Kidney glomerular epithelial cell (primary cell): ENCODE data around the gene SLU7.
"Not testable (repeated sequence)": the region's sequence is repeated elsewhere in the genome, so short reads cannot be mapped to it uniquely, and the experiment has no call there.

Source experiments
- DNase-seq: peaks from one replicate; lab custom pipeline; 2025; lab: John Stamatoyannopoulos, UW

SLU7 gene

GRCh38 chr5:160450164-160450932 lies 31.5 kb upstream of the SLU7 start:
- no peak for DNase-seq

- DNase-seq: no peak
Measured at GRCh38 chr5:160449458-160449857, 30.6 kb upstream of the SLU7 start.

GRCh38 chr5:160448886-160449285 lies 30.0 kb upstream of the SLU7 start:
- DNase-seq: no peak

DNA sequence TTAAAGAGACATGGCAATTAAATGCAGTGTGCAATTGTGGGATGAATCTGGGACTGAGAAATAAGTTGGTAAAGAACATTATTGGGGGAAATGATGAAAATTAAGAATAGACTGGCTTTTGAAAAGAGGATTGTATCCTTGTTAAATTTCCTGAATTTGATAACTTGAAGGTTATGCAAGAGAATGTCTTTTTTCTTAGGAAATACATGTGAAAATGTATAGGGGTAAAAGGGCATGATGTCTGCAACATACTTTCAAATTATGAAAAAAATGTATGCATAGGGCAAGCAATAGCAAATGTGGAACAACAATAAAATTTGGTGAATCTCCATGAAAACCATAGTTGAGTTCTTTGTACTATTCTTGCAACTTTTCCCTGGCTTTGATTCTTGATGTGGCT lies 26.9 kb upstream of the SLU7 start:
- DNase-seq: no peak

DNA sequence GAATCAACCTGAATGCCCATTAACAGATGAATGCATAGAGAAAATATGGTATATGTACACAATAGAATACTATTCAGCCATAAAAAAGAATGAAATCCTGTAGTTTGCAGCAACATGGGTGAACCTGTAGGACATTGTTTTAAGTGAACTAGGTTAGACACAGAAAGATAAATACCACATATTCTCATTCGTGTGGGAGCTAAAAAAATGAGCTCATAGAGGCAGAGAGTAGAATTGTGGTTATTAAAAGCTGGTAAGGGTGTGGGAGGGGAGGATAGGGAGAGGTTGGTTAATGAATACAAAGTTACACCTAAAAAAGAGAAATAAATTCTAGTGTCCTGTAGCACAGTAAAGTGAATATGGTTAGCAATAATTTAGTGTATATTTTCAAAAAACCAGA lies 26.3 kb upstream of the SLU7 start:
- no peak for DNase-seq

DNA sequence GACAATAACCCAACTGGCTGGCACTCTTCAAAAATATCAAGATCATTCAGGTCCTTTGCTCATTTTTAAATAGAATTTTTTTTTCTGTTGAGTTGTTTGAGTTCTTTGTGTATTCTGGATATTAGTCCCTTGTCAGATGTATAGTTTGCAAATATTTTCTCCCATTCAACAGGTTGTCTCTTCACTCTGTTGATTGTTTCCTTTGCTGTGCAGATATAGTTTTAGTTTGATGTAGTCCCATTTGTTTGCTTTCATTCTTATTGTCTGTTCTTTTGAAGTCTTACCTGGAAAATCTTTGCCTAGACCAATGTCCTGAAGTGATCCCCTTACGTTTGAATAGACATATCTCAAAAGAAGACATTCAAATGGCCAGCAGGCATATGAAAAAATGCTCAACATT lies 25.5 kb upstream of the SLU7 start:
- no peak for DNase-seq

- DNase-seq: no peak
Measured at GRCh38 chr5:160442824-160443431, 24.0 kb upstream of the SLU7 start.

DNA sequence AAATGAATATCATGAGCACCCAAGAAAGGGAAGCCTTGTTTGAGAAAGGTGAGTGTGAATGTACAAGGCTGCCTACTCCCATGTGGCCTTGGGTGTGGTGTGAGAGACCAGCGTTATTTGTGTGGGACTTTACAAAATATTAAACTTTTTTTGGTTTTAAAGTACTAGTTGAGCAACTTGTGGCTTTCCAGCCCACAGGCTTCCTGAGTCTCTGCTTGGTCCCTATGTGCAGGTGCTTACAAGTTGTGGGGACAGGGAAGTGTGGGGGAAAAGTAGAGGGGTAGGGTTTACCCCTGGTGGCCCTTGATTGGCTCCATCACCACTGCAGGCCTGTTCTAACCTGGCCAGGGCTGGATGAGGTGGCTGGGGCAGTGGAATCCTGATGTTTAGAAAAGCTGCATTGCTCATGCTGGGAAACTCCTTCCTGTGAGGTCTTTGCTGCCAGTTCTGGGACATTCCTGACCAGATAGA lies 22.5 kb upstream of the SLU7 start:
- no peak for DNase-seq

DNA sequence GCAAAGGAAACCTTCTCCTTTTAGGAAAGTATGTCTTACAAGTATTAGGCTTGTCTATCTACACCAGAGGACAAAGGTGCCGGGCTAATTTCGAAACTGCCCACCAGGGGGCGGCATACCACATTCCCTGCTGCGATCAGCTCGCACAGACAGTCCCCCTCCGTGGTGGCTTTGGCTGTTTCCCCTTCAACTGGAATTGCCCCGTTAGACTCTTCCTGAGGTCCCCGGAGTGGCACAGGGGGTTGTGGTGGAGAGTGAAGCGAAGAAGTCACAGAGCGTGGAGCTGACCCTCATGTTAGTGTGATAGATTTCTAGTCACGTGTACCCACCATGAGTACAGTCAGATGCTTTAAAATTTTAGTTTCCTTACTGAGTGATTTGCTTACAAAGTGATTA lies 20.3 kb upstream of the SLU7 start:
- peak; percentile 75 for DNase-seq

- DNase-seq: peak; percentile 55
Measured at GRCh38 chr5:160438316-160439204, 19.7 kb upstream of the SLU7 start.

DNA sequence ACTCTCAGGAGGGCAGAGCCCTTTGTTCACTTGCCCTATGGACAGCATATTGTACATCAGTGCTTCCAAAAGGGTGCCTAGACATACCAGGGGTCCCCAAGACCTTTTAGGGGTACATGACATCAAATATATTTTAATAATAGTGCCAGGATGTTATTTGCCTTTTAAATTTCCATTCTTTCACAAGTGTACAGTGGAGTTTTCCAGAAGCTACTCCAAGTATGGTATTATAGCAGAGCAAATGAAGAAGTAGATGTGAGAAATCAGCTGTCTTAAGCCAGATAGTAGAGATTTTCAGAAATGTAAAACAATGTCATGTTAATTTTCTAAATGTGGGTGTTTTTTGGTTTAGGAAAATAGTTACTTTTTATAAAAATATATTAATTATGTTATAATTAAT lies 18.4 kb upstream of the SLU7 start:
- no peak for DNase-seq

GRCh38 chr5:160436661-160437060 lies 17.8 kb upstream of the SLU7 start:
- not testable (repeated sequence) for DNase-seq

DNA sequence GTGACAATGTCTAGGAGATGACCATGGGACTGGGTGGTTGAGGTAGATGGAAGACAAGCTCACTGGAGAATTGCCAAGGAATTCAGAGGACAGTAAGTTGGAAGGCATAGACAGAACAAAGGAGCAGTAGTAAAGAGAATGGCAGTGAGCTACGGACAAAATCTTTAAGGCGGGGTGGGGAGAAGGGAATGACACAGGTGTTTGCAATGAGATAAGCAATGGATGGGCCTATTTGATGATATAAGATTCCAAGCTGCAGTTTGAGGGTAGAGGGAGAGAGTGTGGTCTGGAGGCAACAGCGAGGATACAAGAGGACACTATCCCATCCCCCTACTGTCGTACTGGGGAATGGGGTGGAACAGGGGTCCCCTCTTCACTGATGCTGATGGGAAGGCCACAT lies 17.1 kb upstream of the SLU7 start:
- DNase-seq: no peak

DNA sequence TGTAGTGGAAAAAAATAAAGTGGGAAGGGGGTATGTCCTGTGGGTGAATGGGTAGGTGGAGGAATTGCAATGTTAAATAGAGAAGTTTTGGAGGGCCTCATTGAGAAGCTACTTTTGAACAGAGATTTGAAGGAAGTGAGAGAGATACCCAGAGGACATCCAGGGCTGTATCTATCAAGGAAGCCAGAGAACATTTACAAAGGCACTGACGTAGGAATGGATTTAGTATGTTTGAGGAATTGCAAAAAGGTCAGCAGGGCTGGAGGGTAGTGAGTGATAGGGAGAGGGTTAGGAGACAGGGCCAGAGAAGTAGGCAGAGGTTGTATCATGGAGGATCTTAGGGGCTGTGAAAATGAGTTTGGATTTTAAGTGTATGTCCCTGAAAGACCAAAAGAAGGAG lies 16.7 kb upstream of the SLU7 start:
- no peak for DNase-seq

DNA sequence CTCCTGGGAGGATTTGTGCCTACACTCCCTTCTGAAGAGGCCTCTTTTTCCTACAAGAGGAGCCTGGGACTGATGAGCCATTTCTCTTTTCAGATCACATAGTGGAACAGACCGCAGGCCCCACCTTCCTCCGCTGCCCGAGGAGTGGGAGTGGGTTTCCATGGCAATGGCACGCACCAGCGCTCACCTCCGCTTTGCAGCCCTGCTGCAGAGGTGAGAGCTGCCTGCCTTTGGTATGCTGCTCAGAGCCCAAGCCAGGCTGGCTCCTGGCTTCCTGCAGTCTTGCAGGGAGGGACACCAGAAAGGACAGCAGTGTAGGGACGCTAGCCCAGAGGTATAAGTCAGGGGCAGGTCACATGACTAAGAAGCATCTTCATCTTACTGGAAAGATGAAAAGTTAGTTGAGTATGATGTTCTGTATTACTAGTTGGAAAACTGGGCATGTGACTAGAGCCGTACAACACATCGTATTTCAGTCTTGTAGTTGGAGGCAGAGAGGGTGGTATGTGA lies 15.2 kb upstream of the SLU7 start:
- peak; percentile 92 for DNase-seq

DNA sequence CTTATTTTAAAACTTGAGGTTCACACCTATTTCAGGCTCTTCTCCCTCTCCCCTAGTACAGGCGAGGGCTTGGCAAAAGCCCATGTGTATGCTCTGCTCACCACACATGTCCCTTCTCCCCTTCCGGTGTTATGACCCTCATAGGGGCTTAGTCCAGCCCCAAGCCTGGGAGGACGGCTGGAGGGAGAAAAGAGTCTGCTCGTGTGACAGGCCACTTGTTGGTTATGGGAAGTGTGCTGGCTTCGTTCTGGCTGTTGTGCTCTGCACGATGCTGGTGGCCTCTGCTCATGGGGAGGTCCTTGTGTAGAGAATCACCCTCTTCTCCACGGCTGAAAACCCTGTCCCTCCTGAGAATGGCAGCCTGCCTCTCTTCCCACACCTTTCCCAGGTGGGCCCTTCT lies 13.9 kb upstream of the SLU7 start:
- DNase-seq: no peak

DNA sequence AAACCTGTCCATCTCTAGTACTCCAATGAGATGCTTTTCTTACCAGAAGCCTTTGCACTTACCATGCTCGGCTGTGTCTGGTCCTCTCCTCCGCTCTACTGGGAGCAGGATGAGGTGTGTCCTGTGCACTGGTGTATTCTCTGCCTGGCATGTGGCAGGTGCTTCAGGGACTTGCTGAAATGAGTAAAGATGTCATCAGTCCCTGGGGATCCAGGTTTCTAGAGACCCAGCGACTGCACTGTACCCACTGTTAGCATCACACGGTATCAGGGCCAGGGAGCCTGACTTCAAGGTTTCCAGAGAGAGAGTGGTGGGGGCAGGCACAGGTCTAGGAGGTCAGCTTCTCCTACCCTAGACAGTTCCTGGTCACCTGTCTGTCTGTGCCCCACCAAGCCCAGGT lies 13.3 kb upstream of the SLU7 start:
- no peak for DNase-seq

DNA sequence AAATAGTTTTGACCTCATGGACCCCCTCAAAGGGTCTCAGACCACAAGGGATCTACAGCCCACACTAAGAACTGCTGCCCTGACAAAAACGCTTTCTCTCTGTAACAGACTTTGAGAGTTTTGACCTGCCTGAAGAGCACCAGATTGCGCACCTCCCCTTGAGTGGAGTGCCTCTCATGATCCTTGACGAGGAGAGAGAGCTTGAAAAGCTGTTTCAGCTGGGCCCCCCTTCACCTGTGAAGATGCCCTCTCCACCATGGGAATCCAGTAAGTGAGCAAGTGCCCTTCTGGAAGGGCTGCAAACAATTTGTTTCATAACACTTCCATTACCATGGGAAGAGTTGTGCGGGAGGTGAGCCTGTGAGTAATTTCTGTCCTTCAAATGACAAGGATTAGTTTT lies 8.7 kb upstream of the SLU7 start:
- no peak for DNase-seq

GRCh38 chr5:160423099-160423498 lies 4.2 kb upstream of the SLU7 start:
- DNase-seq: no peak

DNA sequence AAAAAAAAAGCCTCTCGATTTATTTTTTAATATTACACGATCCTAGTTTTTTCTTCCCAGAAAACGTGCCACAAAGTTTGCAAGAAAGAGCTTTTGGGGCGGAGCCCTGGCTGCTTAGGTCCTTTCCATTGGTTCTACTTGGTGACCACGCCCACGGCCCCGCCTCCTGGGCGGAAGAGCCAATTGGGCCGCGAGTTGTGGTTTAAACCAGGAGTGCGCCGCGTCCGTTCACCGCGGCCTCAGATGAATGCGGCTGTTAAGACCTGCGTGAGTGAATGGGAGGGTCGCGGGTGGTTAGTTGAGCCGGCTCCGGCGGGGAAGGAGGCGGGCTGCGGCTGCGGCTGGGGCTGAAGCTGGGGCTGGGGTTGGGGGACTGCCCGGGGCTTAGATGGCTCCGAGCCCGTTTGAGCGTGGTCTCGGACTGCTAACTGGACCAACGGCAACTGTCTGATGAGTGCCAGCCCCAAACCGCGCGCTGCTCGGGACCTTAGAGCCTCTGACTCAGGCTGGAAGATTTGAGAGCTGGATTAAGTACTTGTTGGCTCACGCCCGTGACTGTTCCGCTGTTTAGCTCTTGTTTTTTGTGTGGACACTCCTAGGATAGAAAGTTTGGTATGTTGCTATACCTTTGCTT lies 2.9 kb upstream of the SLU7 start, which contains the start of gene PTTG1:
Gene PTTG1 (plus strand): TSS at position 231 of the 634 bp plus-strand sequence. CDS start 458 bp downstream, outside the sequence.
- peak; percentile 87 for DNase-seq

- DNase-seq: no peak
Measured at GRCh38 chr5:160420331-160420610, 1.4 kb upstream of the SLU7 start.
